ENCODE data around the gene IRF9.

- TF ChIP-seq SP1 (IDR thresholded peaks at IDR 0.05) (no peak), FOXM1 (IDR thresholded peaks at IDR 0.05; ENCODE audit: borderline replicate concordance) (no peak), BHLHE40 (IDR thresholded peaks at IDR 0.05; ENCODE audit: borderline replicate concordance) (no peak), FOXA1 (IDR thresholded peaks at IDR 0.05) (no peak), SUZ12 (IDR thresholded peaks at IDR 0.05) (no peak), FOXK2 (IDR thresholded peaks at IDR 0.05) (no peak), TARDBP (IDR thresholded peaks at IDR 0.05) (no peak), LEF1 (IDR thresholded peaks at IDR 0.05; ENCODE audit: borderline replicate concordance) (no peak), NFRKB (IDR thresholded peaks at IDR 0.05) (no peak), ELF4 (IDR thresholded peaks at IDR 0.05) (no peak), ZNF384 (IDR thresholded peaks at IDR 0.05) (no peak), L3MBTL2 (conservative IDR thresholded peaks at IDR 0.05) (no peak), ARNT (IDR thresholded peaks at IDR 0.05) (no peak)
- TF ChIP-seq, protein P1, sequence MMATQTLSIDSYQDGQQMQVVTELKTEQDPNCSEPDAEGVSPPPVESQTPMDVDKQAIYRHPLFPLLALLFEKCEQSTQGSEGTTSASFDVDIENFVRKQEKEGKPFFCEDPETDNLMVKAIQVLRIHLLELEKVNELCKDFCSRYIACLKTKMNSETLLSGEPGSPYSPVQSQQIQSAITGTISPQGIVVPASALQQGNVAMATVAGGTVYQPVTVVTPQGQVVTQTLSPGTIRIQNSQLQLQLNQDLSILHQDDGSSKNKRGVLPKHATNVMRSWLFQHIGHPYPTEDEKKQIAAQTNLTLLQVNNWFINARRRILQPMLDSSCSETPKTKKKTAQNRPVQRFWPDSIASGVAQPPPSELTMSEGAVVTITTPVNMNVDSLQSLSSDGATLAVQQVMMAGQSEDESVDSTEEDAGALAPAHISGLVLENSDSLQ (IDR thresholded peaks at IDR 0.05), result no peak
Measured at GRCh38 chr14:24117179-24117578, 43.9 kb upstream of the IRF9 start.
